HL-60 (cell line): ENCODE results near the gene YWHAB.

Source experiments
- DNase-seq, 2 experiments: peaks; one replicate each; pipeline ENCODE4 v3.0.0-alpha.2; 2010 to 2020; ENCODE audit warnings: low read depth in 1 of 2, low spot score in 1 of 2
- H3K27ac ChIP-seq: fragments of 250-450 bp; sonication (Bioruptor Pico); replicated peaks from 2 replicates; pipeline ENCODE4 v1.5.1; 2020; ENCODE audit warnings: mild to moderate bottlenecking, moderate library complexity
- H3K27me3 ChIP-seq: fragments of 250-450 bp; sonication (Bioruptor Pico); 2 replicates; pipeline ENCODE4 v1.5.1; 2021; ENCODE audit warnings: mild to moderate bottlenecking, moderate library complexity; ENCODE audit not compliant: insufficient read depth, poor library complexity, severe bottlenecking
- H3K4me3 ChIP-seq: replicated peaks from 2 replicates; pipeline ENCODE4 v1.5.1; 2011; ENCODE audit warnings: mild to moderate bottlenecking, control low read depth, low read length; ENCODE audit not compliant: insufficient read depth
- CTCF ChIP-seq: IDR thresholded peaks from one replicate; pipeline ENCODE4 v1.5.1; 2011; ENCODE audit warnings: low read length, control low read depth, inconsistent platforms; ENCODE audit not compliant: insufficient read depth
- GABPA ChIP-seq: IDR thresholded peaks from 2 replicates; pipeline ENCODE4 v1.6.1; 2012; ENCODE audit warnings: low read depth
- POLR2AphosphoS5 ChIP-seq: IDR thresholded peaks from 2 replicates; pipeline ENCODE4 v1.6.1; 2012; ENCODE audit warnings: low read depth
- REST ChIP-seq: IDR thresholded peaks from 2 replicates; pipeline ENCODE4 v1.6.1; 2012; ENCODE audit warnings: low read depth; ENCODE audit not compliant: insufficient replicate concordance
- SPI1 ChIP-seq: IDR thresholded peaks from 2 replicates; pipeline ENCODE4 v1.6.1; 2012; ENCODE audit warnings: low read depth, mild to moderate bottlenecking, borderline replicate concordance

YWHAB gene

GRCh38 chr20:44883214-44883902, 2.1 kb upstream of the YWHAB start:
- no peak for DNase-seq
- Histone ChIP-seq H3K4me3 (no peak overlapping the region), H3K27ac (no peak overlapping the region), H3K27me3 (no peaks in the 10 kb centered on the region)
- TF ChIP-seq SPI1 = no peak
- TF ChIP-seq GABPA = no peak
- no peak for TF ChIP-seq REST
- TF ChIP-seq CTCF = no peak

DNA sequence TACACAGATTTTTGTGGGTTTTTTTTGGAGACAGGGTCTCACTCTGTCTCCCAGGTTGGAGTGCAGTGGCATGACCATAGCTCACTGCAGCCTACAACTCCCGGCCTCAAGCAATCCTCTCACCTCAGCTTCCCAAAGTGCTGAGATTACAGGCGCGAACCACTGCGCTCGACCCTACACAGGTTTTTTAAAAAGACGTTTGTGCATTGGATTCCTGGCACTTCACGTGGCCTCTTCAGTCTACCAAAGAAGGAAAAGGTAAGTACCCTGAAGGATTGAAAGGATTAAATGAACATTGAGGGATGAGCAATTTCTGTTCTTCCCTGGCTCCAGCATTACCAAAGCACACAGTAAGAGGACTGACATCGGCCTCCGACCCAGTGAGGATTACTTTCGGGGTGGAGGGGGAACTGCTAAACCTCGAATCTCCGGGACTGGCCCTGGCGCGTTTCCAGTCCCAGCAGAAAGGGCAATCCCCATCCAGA, 556 bp upstream of the YWHAB start:
- no peak for TF ChIP-seq SPI1
- TF ChIP-seq REST = no peak
- TF ChIP-seq GABPA = no peak
- TF ChIP-seq CTCF = no peak
- no peak for TF ChIP-seq POLR2AphosphoS5
- Histone ChIP-seq H3K4me3 (peak overlapping the region; percentile 79), H3K27me3 (no peaks in the 10 kb centered on the region), H3K27ac (peak overlapping the region; percentile 90)
- DNase-seq = no peak

DNA sequence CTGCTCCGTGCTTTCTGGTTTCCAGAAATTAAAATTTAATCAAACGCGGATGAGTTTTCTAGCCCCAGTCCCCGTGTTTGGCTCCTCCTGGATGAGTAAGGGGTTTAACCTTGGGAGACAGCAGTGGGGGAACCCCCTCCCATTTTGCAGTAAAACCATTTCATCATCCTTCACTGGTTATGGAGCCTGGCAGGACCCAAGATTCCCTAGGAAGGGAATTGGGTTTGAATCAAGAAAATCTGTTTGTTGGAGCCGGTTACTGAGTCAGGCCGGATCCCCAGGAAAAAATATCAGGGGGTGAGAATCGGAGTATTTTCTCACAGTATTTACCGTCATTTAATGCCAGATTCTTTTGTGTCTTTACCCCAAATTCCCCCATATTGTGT, 754 bp downstream of the YWHAB start:
- no peak for DNase-seq
- peak overlapping the region; percentile 90 for H3K27ac ChIP-seq
- TF ChIP-seq GABPA = no peak
- TF ChIP-seq REST = no peak
- TF ChIP-seq POLR2AphosphoS5 = no peak
- TF ChIP-seq CTCF = no peak
- TF ChIP-seq SPI1 = no peak

More for the DNA sequence above, 754 bp downstream of the YWHAB start:
- H3K4me3 ChIP-seq = peak overlapping the region; percentile 79
- H3K27me3 ChIP-seq = no peaks in the 10 kb centered on the region
